Activated T-cell treated with anti-CD3 and anti-CD28 coated beads, Interleukin-2, amount 50 U/mL, for 24 hours (primary cell): ENCODE measurements around the gene CBS.
"Not testable (repeated sequence)": the region's sequence is repeated elsewhere in the genome, so short reads cannot be mapped to it uniquely, and the experiment has no call there.

ENCODE experiments used
- DNase-seq: peaks from one replicate; pipeline ENCODE4 v3.0.0-alpha.2; 2020
- H3K27ac Mint-ChIP-seq: 2 replicates; pipeline ENCODE4 v1.8.0; 2020; ENCODE audit warnings: mild to moderate bottlenecking, mixed read lengths
- H3K27me3 Mint-ChIP-seq: 2 replicates; pipeline ENCODE4 v1.8.0; 2020; ENCODE audit warnings: mixed read lengths
- H3K36me3 Mint-ChIP-seq: 2 replicates; pipeline ENCODE4 v1.8.0; 2020; ENCODE audit warnings: low read depth, mixed read lengths
- H3K4me1 Mint-ChIP-seq: 2 replicates; pipeline ENCODE4 v1.8.0; 2020; ENCODE audit warnings: low read depth, mixed read lengths
- H3K4me3 Mint-ChIP-seq: 2 replicates; pipeline ENCODE4 v1.8.0; 2020; ENCODE audit warnings: mild to moderate bottlenecking, moderate library complexity, mixed read lengths
- H3K9me3 Mint-ChIP-seq: 2 replicates; pipeline ENCODE4 v1.8.0; 2020; ENCODE audit warnings: mixed read lengths

Gene CBS

GRCh38 chr21:43045165-43045875 is 30.3 kb downstream of the CBS start:
- H3K36me3 Mint-ChIP-seq, H3K4me1 Mint-ChIP-seq, DNase-seq, H3K27me3 Mint-ChIP-seq, H3K4me3 Mint-ChIP-seq, H3K9me3 Mint-ChIP-seq: not testable (repeated sequence)
- peak overlapping the region; percentile 69 for H3K27ac Mint-ChIP-seq

- not testable (repeated sequence) for H3K9me3 Mint-ChIP-seq
These were observed 31.1 kb downstream of the CBS start for GRCh38 chr21:43044547-43044946.

GRCh38 chr21:43043291-43043690 is 32.3 kb downstream of the CBS start:
- not testable (repeated sequence) for H3K27ac Mint-ChIP-seq, H3K27me3 Mint-ChIP-seq, DNase-seq, H3K36me3 Mint-ChIP-seq, H3K4me1 Mint-ChIP-seq, H3K9me3 Mint-ChIP-seq, H3K4me3 Mint-ChIP-seq

More at GRCh38 chr21:43044547-43044946, 31.1 kb downstream of the CBS start:
- not testable (repeated sequence) for H3K4me1 Mint-ChIP-seq, DNase-seq, H3K36me3 Mint-ChIP-seq, H3K27me3 Mint-ChIP-seq, H3K27ac Mint-ChIP-seq, H3K4me3 Mint-ChIP-seq

- H3K9me3 Mint-ChIP-seq, H3K27ac Mint-ChIP-seq, DNase-seq, H3K27me3 Mint-ChIP-seq, H3K4me3 Mint-ChIP-seq, H3K4me1 Mint-ChIP-seq, H3K36me3 Mint-ChIP-seq: not testable (repeated sequence)
These were observed 33.5 kb downstream of the CBS start for GRCh38 chr21:43042169-43042568.

- H3K36me3 Mint-ChIP-seq, H3K27ac Mint-ChIP-seq: not testable (repeated sequence)
These were observed 37.0 kb downstream of the CBS start for GRCh38 chr21:43038659-43039044.

GRCh38 chr21:43037918-43038658 is 37.5 kb downstream of the CBS start:
- not testable (repeated sequence) for H3K27me3 Mint-ChIP-seq, H3K9me3 Mint-ChIP-seq, H3K27ac Mint-ChIP-seq, H3K4me1 Mint-ChIP-seq, H3K4me3 Mint-ChIP-seq, DNase-seq
- H3K36me3 Mint-ChIP-seq, result peaks cover 11% of the 10 kb centered on the region

More at GRCh38 chr21:43038659-43039044, 37.0 kb downstream of the CBS start:
- H3K27me3 Mint-ChIP-seq, H3K9me3 Mint-ChIP-seq, H3K4me3 Mint-ChIP-seq, H3K4me1 Mint-ChIP-seq, DNase-seq: not testable (repeated sequence)

GRCh38 chr21:43036889-43037288 is 38.7 kb downstream of the CBS start:
- not testable (repeated sequence) for H3K4me3 Mint-ChIP-seq, H3K27ac Mint-ChIP-seq, H3K27me3 Mint-ChIP-seq, H3K9me3 Mint-ChIP-seq, DNase-seq, H3K4me1 Mint-ChIP-seq
- H3K36me3 Mint-ChIP-seq, result peaks cover 22% of the 10 kb centered on the region

- no peak for DNase-seq
- no peak overlapping the region for H3K27ac Mint-ChIP-seq
- no peaks in the 10 kb centered on the region for H3K27me3 Mint-ChIP-seq
- H3K9me3 Mint-ChIP-seq, result no peaks in the 10 kb centered on the region
- no peak overlapping the region for H3K4me3 Mint-ChIP-seq
- peaks cover 42% of the 10 kb centered on the region for H3K36me3 Mint-ChIP-seq
- H3K4me1 Mint-ChIP-seq, result no peaks in the 10 kb centered on the region
These were observed 40.8 kb downstream of the CBS start for GRCh38 chr21:43034826-43035225.

- no peaks in the 10 kb centered on the region for H3K4me1 Mint-ChIP-seq
- peaks cover 48% of the 10 kb centered on the region for H3K36me3 Mint-ChIP-seq
- H3K9me3 Mint-ChIP-seq, result no peaks in the 10 kb centered on the region
- no peak overlapping the region for H3K4me3 Mint-ChIP-seq
- no peaks in the 10 kb centered on the region for H3K27me3 Mint-ChIP-seq
- DNase-seq, result no peak
- H3K27ac Mint-ChIP-seq, result no peak overlapping the region
These were observed 41.5 kb downstream of the CBS start for GRCh38 chr21:43034101-43034500.

- DNase-seq, result no peak
- Mint-ChIP-seq H3K4me1 (no peaks in the 10 kb centered on the region), H3K27me3 (no peaks in the 10 kb centered on the region)
These were observed 44.5 kb downstream of the CBS start for GRCh38 chr21:43031121-43031619.

GRCh38 chr21:43029785-43030184 is 45.9 kb downstream of the CBS start:
- no peak for DNase-seq
- Mint-ChIP-seq H3K27ac (no peak overlapping the region), H3K4me1 (no peaks in the 10 kb centered on the region), H3K36me3 (peaks cover 79% of the 10 kb centered on the region), H3K4me3 (no peak overlapping the region), H3K27me3 (no peaks in the 10 kb centered on the region), H3K9me3 (no peaks in the 10 kb centered on the region)

More at GRCh38 chr21:43031121-43031619, 44.5 kb downstream of the CBS start:
- Mint-ChIP-seq H3K27ac (no peak overlapping the region), H3K36me3 (peaks cover 73% of the 10 kb centered on the region), H3K9me3 (no peaks in the 10 kb centered on the region), H3K4me3 (no peak overlapping the region)

- Mint-ChIP-seq H3K4me3 (no peak overlapping the region), H3K27ac (no peak overlapping the region), H3K27me3 (no peaks in the 10 kb centered on the region), H3K36me3 (peaks cover 88% of the 10 kb centered on the region), H3K4me1 (no peaks in the 10 kb centered on the region), H3K9me3 (no peaks in the 10 kb centered on the region)
- DNase-seq, result no peak
These were observed 47.5 kb downstream of the CBS start for GRCh38 chr21:43027846-43028731.

- DNase-seq, result no peak
- Mint-ChIP-seq H3K27me3 (no peaks in the 10 kb centered on the region), H3K27ac (no peak overlapping the region), H3K9me3 (no peaks in the 10 kb centered on the region), H3K4me1 (no peaks in the 10 kb centered on the region), H3K4me3 (no peak overlapping the region), H3K36me3 (peaks cover 87% of the 10 kb centered on the region)
These were observed 49.9 kb downstream of the CBS start for GRCh38 chr21:43025636-43026180.

- Mint-ChIP-seq H3K27ac (no peak overlapping the region), H3K4me3 (no peak overlapping the region), H3K27me3 (no peaks in the 10 kb centered on the region), H3K9me3 (no peaks in the 10 kb centered on the region), H3K36me3 (peaks cover 87% of the 10 kb centered on the region), H3K4me1 (no peaks in the 10 kb centered on the region)
- no peak for DNase-seq
These were observed 51.0 kb downstream of the CBS start for GRCh38 chr21:43024439-43025136.
